ENCODE measurements around the gene KHNYN.

The KHNYN gene

GRCh38 chr14:24403294-24403998 lies 26.3 kb upstream of the KHNYN start:
- no peak for TF ChIP-seq CTCF (IDR thresholded peaks at IDR 0.05; ENCODE audit: low read depth, low read length)

GRCh38 chr14:24404814-24405213 lies 24.9 kb upstream of the KHNYN start:
- TF ChIP-seq CTCF (IDR thresholded peaks at IDR 0.05; ENCODE audit: low read depth, low read length), result no peak

More at GRCh38 chr14:24403294-24403998, 26.3 kb upstream of the KHNYN start:
- H3K4me3 ChIP-seq (ENCODE audit: low read depth, low read length), result no peak overlapping the region

GRCh38 chr14:24406416-24406815 lies 23.3 kb upstream of the KHNYN start:
- no peak for TF ChIP-seq CTCF (IDR thresholded peaks at IDR 0.05; ENCODE audit: low read depth, low read length)
- no peak overlapping the region for H3K4me3 ChIP-seq (ENCODE audit: low read depth, low read length)

More at GRCh38 chr14:24404814-24405213, 24.9 kb upstream of the KHNYN start:
- no peak overlapping the region for H3K4me3 ChIP-seq (ENCODE audit: low read depth, low read length)

DNA sequence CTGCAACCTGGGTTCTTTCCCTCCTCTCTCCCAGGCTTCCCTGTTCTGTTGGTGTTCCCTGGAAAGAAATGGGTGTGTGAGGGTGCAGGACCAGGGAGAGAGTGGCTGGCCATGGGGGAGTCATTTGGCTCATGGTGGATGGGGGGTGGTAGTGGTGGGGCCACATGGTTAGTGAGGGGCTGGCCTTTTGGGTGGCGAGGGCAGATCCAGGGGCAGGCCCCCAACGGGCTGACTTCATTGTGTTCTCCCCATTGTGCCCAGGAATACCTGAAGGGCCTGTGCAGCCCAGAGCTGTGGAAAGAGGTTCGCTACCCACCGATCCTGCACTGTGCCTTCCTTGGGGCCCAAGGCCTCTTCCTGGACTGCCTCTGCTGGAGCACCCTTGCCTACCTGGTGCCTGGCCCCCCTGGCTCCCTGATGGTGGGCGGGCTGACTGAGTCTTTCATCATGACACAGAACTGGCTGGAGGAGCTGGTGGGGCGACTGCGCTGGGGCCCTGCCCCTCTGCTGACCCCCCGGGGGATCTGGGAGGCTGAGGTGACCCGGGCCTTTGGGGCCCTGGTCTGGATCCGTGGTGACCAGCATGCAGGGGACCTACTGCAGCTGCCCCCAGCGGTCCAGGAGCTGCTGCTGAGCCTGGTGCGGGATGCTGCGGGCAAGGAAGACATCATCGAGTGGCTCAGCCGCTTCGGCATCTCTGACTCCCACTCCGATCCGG lies 22.0 kb upstream of the KHNYN start:
- no peak overlapping the region for H3K4me3 ChIP-seq (ENCODE audit: low read depth, low read length)
- no peak for TF ChIP-seq CTCF (IDR thresholded peaks at IDR 0.05; ENCODE audit: low read depth, low read length)

- no peak for TF ChIP-seq CTCF (IDR thresholded peaks at IDR 0.05; ENCODE audit: low read depth, low read length)
Measured at GRCh38 chr14:24408764-24409163, 21.0 kb upstream of the KHNYN start.

GRCh38 chr14:24409192-24409591 lies 20.6 kb upstream of the KHNYN start:
- no peak for TF ChIP-seq CTCF (IDR thresholded peaks at IDR 0.05; ENCODE audit: low read depth, low read length)
- H3K4me3 ChIP-seq (ENCODE audit: low read depth, low read length), result no peak overlapping the region

More at GRCh38 chr14:24408764-24409163, 21.0 kb upstream of the KHNYN start:
- H3K4me3 ChIP-seq (ENCODE audit: low read depth, low read length), result no peak overlapping the region

- no peak overlapping the region for H3K4me3 ChIP-seq (ENCODE audit: low read depth, low read length)
- no peak for TF ChIP-seq CTCF (IDR thresholded peaks at IDR 0.05; ENCODE audit: low read depth, low read length)
Measured at GRCh38 chr14:24409956-24410355, 19.8 kb upstream of the KHNYN start.
